ENCODE data around the gene ZNF649.
A peak's percentile ranks its signal among the peaks of the same experiment; 100 is the strongest.
"Not testable (repeated sequence)": the region's sequence is repeated elsewhere in the genome, so short reads cannot be mapped to it uniquely, and the experiment has no call there.

The ZNF649 gene

DNA sequence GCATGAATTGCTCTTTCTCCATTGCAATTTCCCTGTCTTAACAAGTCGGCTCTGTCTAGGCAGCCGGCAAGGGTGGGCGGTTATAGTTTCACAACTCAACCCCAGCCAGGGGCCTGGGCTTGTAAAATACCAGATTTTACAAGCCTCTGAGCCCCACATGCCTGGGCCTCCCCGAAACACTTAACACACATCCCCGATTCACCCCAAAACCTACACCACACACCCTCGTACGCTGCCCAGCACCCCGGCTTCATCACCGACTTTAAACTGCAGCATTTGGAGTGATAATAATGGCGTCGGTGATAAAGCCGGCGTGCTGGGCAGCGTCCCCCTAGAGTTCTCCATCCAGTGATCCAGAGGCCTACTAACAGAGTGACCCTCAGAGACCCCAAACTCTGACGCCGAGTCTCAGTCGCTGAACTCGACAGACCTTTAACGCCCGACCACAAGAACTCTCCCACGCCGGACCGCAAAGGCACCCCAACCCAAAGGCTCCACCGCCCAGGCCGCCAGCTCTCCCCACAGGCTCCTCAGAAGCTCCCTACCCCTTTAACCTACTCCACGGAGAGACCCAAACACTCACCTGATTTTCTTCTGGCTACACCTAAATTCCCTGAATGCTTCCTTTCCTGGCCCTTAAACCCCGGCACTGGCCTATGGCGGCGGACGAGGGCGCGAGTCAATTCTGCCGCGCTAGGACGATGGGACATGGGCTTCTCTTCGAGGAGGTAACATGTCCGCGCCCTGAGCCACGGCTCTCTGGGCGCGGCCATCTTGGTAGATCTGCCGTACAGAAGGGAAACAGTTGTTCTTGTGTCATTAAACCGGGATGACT, at the start of gene ZNF649:
ZNF649 (minus strand) TSS at position 687 of the 835 bp plus-strand sequence. CDS start 4,910 bp downstream, outside the sequence.
- peak; percentile 71 for DNase-seq

DNA sequence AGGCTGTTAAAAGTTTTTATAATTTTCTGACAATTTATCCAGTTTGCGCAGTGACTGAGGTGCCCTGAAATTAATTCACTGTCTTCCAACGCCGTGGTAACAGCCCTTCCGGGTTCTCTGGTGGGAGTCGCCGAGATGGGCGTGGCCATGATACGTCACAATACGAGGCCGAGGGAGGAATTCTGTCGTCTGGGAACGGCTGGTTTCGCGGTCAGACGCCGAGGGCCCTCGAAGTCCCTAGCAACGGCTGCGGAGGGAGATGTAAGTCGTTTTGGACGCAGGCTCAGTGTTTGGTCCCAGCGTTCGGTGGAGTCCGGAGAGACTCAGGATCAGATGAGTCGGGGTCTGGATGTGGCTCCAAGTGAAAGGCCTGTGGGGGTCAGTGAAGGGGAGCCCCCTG, 44.2 kb upstream of the ZNF649 start:
- no peak for DNase-seq

- DNase-seq: no peak
Observed at GRCh38 chr19:51946602-51947001, 41.8 kb upstream of the ZNF649 start.

GRCh38 chr19:51944798-51945552, 40.2 kb upstream of the ZNF649 start:
- no peak for DNase-seq

GRCh38 chr19:51938936-51939335, 34.1 kb upstream of the ZNF649 start:
- no peak for DNase-seq

GRCh38 chr19:51931921-51932320, 27.1 kb upstream of the ZNF649 start:
- DNase-seq: no peak

DNA sequence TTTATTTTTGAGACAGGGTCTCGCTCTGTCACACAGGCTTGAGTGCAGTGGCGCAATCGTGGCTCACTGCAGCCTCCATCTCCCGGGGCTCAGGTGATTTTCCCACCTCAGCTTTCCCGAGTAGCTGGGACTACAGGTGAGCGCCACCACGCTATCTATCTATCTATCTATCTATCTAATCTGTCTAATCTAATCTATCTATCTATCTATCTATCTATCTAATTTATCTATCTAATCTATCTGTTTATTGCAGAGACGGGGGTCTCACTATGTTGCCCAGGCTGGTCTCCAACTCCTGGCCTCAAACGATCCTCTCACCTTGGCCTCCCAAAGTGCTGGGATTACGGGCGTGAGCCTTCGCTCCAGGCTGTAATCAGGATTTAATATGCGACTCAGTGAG, 23.0 kb upstream of the ZNF649 start:
- no peak for DNase-seq

GRCh38 chr19:51926784-51927741, 22.2 kb upstream of the ZNF649 start, which contains the start of gene ZNF613:
Gene ZNF613 (plus strand): TSS chr19:51927472. CDS start chr19:51936221, 8,749 bp downstream.
- peak; percentile 88 for DNase-seq

DNA sequence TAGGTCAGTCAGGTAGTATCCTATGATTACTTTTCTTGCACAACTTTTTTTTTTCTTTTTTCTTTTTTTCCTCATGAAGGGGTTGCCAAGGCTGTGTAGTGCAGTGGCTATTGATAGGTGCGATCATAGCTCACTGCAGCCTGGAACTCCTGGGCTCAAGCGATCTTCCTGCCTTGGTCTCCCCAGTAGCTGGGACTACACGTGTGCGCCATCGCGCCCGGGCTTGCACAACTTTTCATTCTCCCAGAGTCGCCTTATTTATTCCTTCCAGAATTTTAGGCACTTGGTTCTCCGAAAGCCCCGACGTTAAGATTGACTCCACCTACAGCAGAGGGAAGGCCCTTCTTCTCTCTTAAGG, 21.6 kb upstream of the ZNF649 start:
- no peak for DNase-seq

DNA sequence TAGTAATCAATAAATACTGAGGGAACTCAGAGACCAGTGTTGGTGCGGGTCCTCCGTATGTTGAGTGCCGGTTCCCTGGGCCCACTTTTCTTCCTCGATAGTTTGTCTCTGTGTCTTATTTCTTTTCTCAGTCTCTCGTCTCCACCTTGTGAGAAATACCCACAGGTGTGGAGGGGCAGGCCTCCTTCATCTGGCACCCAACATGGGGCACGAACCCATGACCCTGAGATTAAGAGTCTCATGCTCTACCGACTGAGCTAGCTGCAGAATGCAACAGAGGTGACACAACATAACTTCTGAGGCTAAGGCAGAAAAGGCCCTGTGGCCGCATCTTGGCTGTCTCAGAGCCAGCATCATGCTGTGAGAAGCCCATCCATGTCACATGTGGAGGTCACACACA, 17.1 kb upstream of the ZNF649 start:
- DNase-seq: no peak

GRCh38 chr19:51919606-51920005, 14.8 kb upstream of the ZNF649 start:
- no peak for DNase-seq

DNA sequence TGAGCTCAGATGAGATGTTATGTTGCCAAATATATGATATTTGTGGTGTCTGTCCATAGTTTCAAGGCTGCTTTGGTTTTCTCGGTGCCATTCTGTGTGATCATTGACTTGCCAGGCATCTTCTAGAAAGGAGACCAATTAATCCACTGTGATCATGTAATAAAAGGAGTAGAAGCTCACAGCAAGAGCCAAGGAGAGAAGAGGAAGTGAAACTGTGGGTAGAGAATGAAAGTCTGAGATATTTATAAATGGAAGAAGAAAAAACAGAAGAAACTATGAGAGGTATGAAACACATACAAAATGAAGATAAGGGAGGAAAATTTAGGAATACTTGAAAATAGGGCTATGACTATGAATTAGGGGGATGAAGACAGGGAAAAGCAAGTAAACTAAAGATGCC, 11.3 kb upstream of the ZNF649 start:
- DNase-seq: no peak

GRCh38 chr19:51915324-51915867, 10.6 kb upstream of the ZNF649 start:
- DNase-seq: no peak

GRCh38 chr19:51907981-51908380, 3.2 kb upstream of the ZNF649 start:
- not testable (repeated sequence) for DNase-seq

GRCh38 chr19:51906108-51906507, 1.3 kb upstream of the ZNF649 start:
- DNase-seq: not testable (repeated sequence)

- DNase-seq: not testable (repeated sequence)
Observed at GRCh38 chr19:51905639-51906038, 822 bp upstream of the ZNF649 start.

- no peak for DNase-seq
Observed at GRCh38 chr19:51905206-51905605, 389 bp upstream of the ZNF649 start.

- DNase-seq: no peak
Observed at GRCh38 chr19:51903192-51903591, 1.6 kb downstream of the ZNF649 start.

DNA sequence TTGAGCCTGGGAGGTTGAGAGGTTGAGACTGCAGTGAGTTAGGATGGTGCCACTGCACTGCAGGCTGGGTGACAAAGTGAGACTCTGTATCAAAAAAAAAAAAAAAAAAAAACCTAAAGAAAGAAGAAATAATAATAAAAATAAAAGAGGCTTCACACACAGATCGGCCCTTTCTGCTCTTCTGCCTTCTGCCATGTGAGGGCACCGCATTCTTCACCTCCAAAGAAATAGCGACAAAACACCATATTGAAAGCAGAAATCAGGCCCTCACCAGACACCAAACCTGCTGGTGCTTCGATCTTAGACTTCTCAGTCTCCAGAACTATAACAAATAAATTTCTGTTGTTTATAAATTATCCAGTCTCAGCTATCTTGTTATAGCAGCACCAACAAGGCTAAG, 3.0 kb downstream of the ZNF649 start:
- DNase-seq: no peak

GRCh38 chr19:51891193-51891747, 13.5 kb downstream of the ZNF649 start:
- DNase-seq: no peak

- no peak for DNase-seq
Observed at GRCh38 chr19:51889934-51890333, 14.9 kb downstream of the ZNF649 start.
